HepG2 (cell line): ENCODE measurements around the gene PCNA. TPM values are rescaled to one million over a fixed set of nuclear protein-coding genes. Genes with fewer than 3 reads are reported as not detected.

Source experiments
- ARHGAP35 ChIP-seq: sonication (generic); formaldehyde crosslinking; IDR thresholded peaks from 2 replicates; pipeline ENCODE4 v1.9.0; 2022; ENCODE audit warnings: mild to moderate bottlenecking, inconsistent platforms, moderate library complexity, missing genetic modification reagents, borderline replicate concordance
- CENPX ChIP-seq: sonication (generic); formaldehyde crosslinking; IDR thresholded peaks from 2 replicates; pipeline ENCODE4 v1.9.0; 2021; ENCODE audit warnings: mild to moderate bottlenecking, missing genetic modification reagents, moderate library complexity
- ERF ChIP-seq: IDR thresholded peaks from 2 replicates; pipeline ENCODE4 v1.6.1; 2018; ENCODE audit warnings: missing biosample characterization, missing genetic modification reagents
- ETS1 ChIP-seq: sonication (generic); formaldehyde crosslinking; IDR thresholded peaks from 2 replicates; pipeline ENCODE4 v1.4.0; 2020; ENCODE audit warnings: missing genetic modification reagents
- ETV5 ChIP-seq: IDR thresholded peaks from 2 replicates; pipeline ENCODE4 v1.6.1; 2018; ENCODE audit warnings: missing biosample characterization, missing genetic modification reagents, inconsistent platforms, borderline replicate concordance
- FOSL2 ChIP-seq: sonication (generic); formaldehyde crosslinking; IDR thresholded peaks from 2 replicates; pipeline ENCODE4 v1.4.0; 2020; ENCODE audit warnings: missing genetic modification reagents
- GLI4 ChIP-seq: sonication (generic); formaldehyde crosslinking; IDR thresholded peaks from 2 replicates; pipeline ENCODE4 v1.5.1; 2020; ENCODE audit warnings: missing genetic modification reagents, mild to moderate bottlenecking, moderate library complexity, borderline replicate concordance
- GTF3A ChIP-seq: sonication (generic); formaldehyde crosslinking; conservative IDR thresholded peaks from 2 replicates; pipeline ENCODE4 v1.4.0; 2020; ENCODE audit warnings: mild to moderate bottlenecking, missing genetic modification reagents
- HOXA3 ChIP-seq: sonication (generic); formaldehyde crosslinking; IDR thresholded peaks from 2 replicates; pipeline ENCODE4 v1.5.0; 2020; ENCODE audit warnings: missing genetic modification reagents
- HOXA5 ChIP-seq: sonication (generic); formaldehyde crosslinking; IDR thresholded peaks from 2 replicates; pipeline ENCODE4 v1.4.0; 2020; ENCODE audit warnings: missing genetic modification reagents
- KDM2A ChIP-seq: sonication (generic); formaldehyde crosslinking; IDR thresholded peaks from 2 replicates; pipeline ENCODE4 v1.4.0; 2020; ENCODE audit warnings: low read depth, missing genetic modification reagents, borderline replicate concordance
- MIER2 ChIP-seq: IDR thresholded peaks from 2 replicates; pipeline ENCODE4 v1.6.1; 2016; ENCODE audit warnings: missing biosample characterization, missing genetic modification reagents
- MIXL1 ChIP-seq: IDR thresholded peaks from 2 replicates; pipeline ENCODE4 v1.6.1; 2016
- NBN ChIP-seq: fragments of 450-650 bp; conservative IDR thresholded peaks from 2 replicates; pipeline ENCODE4 v1.6.1; 2017
- NCOA1 ChIP-seq: sonication (generic); formaldehyde crosslinking; IDR thresholded peaks from 2 replicates; pipeline ENCODE4 v1.9.0; 2021; ENCODE audit warnings: missing genetic modification reagents
- SALL1 ChIP-seq: sonication (generic); formaldehyde crosslinking; IDR thresholded peaks from 2 replicates; pipeline ENCODE4 v1.8.0; 2022; ENCODE audit warnings: mild to moderate bottlenecking, missing genetic modification reagents
- SNAPC2 ChIP-seq: sonication (generic); formaldehyde crosslinking; IDR thresholded peaks from 2 replicates; pipeline ENCODE4 v1.8.1; 2022; ENCODE audit warnings: mild to moderate bottlenecking, missing genetic modification reagents
- SYNCRIP ChIP-seq: fragments of 200-400 bp; formaldehyde crosslinking; IDR thresholded peaks from 2 replicates; pipeline ENCODE4 v1.6.1; 2018; ENCODE audit warnings: mild to moderate bottlenecking, low read depth, low read length; ENCODE audit not compliant: insufficient read depth
- THAP11 ChIP-seq: IDR thresholded peaks from 2 replicates; pipeline ENCODE4 v1.6.1; 2016; ENCODE audit warnings: missing biosample characterization, missing genetic modification reagents
- ZMYM3 ChIP-seq: sonication (generic); formaldehyde crosslinking; IDR thresholded peaks from 2 replicates; pipeline ENCODE4 v1.5.1; 2020; ENCODE audit warnings: mild to moderate bottlenecking, missing genetic modification reagents
- ZNF230 ChIP-seq: sonication (generic); formaldehyde crosslinking; IDR thresholded peaks from 2 replicates; pipeline ENCODE4 v1.4.0; 2020; ENCODE audit warnings: mild to moderate bottlenecking, missing genetic modification reagents
- ZNF468 ChIP-seq: sonication (generic); formaldehyde crosslinking; IDR thresholded peaks from 2 replicates; pipeline ENCODE4 v1.8.0; 2022; ENCODE audit warnings: mild to moderate bottlenecking, moderate library complexity, missing genetic modification reagents
- ZNF749 ChIP-seq: sonication (generic); formaldehyde crosslinking; IDR thresholded peaks from 2 replicates; pipeline ENCODE4 v1.8.0; 2022; ENCODE audit warnings: mild to moderate bottlenecking, missing genetic modification reagents, moderate library complexity, borderline replicate concordance
- ZSCAN9 ChIP-seq: IDR thresholded peaks from 2 replicates; pipeline ENCODE4 v1.6.1; 2016; ENCODE audit warnings: borderline replicate concordance
- polyA plus RNA-seq, 8 experiments: library from polyadenylated mRNA; depleted of rRNA in 3 of 8; stranded (reverse) in 7 of 8; unstranded in 1 of 8; fragments of >200 nt; fragmentation: Illumina TruSeq in 4 of 8; extraction: Trizol in 4 of 8; gene quantifications; 2 replicates each; pipeline versions ENCODE4 v1.2.1 to v1.2.3, GENCODE V29; 2011 to 2016; ENCODE audit warnings: low read depth in 4 of 8, missing spikeins in 1 of 8, mixed read lengths in 1 of 8; ENCODE audit not compliant: insufficient read depth in 1 of 8
- total RNA-seq, 5 experiments: library from RNA; depleted of rRNA; stranded (reverse); fragments of >200 nt; fragmentation: Illumina TruSeq; extraction: Trizol; gene quantifications; 2 replicates each; pipeline ENCODE4 v1.2.3, GENCODE V29; 2016; ENCODE audit warnings: low read depth in 1 of 5
- TF ChIP-seq, protein P1 (sequence below), 2 experiments: sonication (generic) in 1 of 2; formaldehyde crosslinking in 1 of 2; IDR thresholded peaks; 2 replicates each; pipeline versions ENCODE4 v1.4.0 to v1.6.1; 2018 to 2020; ENCODE audit warnings: missing genetic modification reagents in 2 of 2, borderline replicate concordance in 1 of 2, low read depth in 1 of 2, mild to moderate bottlenecking in 1 of 2, missing biosample characterization in 1 of 2
- TF ChIP-seq, protein P2 (sequence below): sonication (generic); formaldehyde crosslinking; IDR thresholded peaks from 2 replicates; pipeline ENCODE4 v1.5.0; 2020; ENCODE audit warnings: mild to moderate bottlenecking, missing genetic modification reagents, moderate library complexity

Gene PCNA
- total and polyA plus RNA-seq, 2 of the 13 experiments (the other 11 are each of a cell fraction or from before 2014, with no cell fraction given) = 229 to 655 TPM

DNA sequence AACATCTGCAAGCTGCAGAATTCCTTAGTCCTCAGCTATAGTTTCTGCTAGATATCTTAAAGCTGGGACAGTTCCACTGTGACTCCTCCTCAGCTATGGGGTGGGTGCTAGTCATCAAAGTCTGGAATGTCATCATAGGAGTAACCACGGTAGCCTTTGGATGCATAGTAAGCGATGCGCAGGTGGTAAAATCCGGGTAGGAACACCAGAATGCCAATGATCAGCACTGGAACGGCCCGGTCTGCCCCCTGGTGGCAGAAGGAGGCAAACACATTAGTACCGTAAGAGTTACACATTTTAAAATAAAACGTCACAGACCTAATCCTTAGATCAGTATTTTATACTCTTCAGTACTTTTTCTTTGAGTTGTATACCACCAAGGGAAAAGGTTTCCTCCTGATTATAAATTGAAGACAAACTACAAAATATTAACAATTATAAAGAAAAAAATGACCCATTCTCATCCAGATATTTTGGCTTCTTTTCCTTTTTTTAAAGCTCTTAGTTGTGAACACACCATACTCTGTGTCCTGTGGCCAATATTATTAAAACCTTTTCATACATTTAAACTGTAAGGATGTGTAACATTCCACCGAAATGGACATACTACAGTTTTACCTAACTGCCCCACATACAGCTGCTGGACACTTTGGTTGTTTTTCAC is 18.9 kb downstream of the PCNA start (continued):
- peak; percentile 45; the same call in 1 of the 2 replicates for TF ChIP-seq THAP11 (CRISPR knock-in tag)
- TF ChIP-seq KDM2A (CRISPR knock-in tag) = 0 out of 2 replicates have a peak, but pooled peaks have one; percentile 58
- TF ChIP-seq SALL1 (CRISPR knock-in tag) = peak; percentile 56; the same call in 1 of the 2 replicates
- no peak for TF ChIP-seq ZMYM3
- no peak for TF ChIP-seq NBN
- TF ChIP-seq, protein P1, sequence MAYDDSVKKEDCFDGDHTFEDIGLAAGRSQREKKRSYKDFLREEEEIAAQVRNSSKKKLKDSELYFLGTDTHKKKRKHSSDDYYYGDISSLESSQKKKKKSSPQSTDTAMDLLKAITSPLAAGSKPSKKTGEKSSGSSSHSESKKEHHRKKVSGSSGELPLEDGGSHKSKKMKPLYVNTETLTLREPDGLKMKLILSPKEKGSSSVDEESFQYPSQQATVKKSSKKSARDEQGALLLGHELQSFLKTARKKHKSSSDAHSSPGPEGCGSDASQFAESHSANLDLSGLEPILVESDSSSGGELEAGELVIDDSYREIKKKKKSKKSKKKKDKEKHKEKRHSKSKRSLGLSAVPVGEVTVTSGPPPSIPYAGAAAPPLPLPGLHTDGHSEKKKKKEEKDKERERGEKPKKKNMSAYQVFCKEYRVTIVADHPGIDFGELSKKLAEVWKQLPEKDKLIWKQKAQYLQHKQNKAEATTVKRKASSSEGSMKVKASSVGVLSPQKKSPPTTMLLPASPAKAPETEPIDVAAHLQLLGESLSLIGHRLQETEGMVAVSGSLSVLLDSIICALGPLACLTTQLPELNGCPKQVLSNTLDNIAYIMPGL (CRISPR knock-in tag; IDR thresholded peaks at IDR 0.05; ENCODE audit: borderline replicate concordance in 1 of 2, low read depth in 1 of 2) = peak in 1 of 2 experiments; percentile 69; a peak in 1 of 4 replicates
- no peak for TF ChIP-seq GTF3A (CRISPR knock-in tag)
- peak; percentile 17; the same call in 1 of the 2 replicates for TF ChIP-seq HOXA3 (CRISPR knock-in tag)
- no peak for TF ChIP-seq ZNF468 (CRISPR knock-in tag)
- no peak for TF ChIP-seq ZNF230 (CRISPR knock-in tag)
- TF ChIP-seq, protein P2, sequence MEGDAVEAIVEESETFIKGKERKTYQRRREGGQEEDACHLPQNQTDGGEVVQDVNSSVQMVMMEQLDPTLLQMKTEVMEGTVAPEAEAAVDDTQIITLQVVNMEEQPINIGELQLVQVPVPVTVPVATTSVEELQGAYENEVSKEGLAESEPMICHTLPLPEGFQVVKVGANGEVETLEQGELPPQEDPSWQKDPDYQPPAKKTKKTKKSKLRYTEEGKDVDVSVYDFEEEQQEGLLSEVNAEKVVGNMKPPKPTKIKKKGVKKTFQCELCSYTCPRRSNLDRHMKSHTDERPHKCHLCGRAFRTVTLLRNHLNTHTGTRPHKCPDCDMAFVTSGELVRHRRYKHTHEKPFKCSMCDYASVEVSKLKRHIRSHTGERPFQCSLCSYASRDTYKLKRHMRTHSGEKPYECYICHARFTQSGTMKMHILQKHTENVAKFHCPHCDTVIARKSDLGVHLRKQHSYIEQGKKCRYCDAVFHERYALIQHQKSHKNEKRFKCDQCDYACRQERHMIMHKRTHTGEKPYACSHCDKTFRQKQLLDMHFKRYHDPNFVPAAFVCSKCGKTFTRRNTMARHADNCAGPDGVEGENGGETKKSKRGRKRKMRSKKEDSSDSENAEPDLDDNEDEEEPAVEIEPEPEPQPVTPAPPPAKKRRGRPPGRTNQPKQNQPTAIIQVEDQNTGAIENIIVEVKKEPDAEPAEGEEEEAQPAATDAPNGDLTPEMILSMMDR (CRISPR knock-in tag) = peak; percentile 95
- TF ChIP-seq ETS1 (CRISPR knock-in tag) = no peak
- TF ChIP-seq ZSCAN9 (CRISPR knock-in tag) = 0 out of 2 replicates have a peak, but pooled peaks have one; percentile 56
- TF ChIP-seq ETV5 (CRISPR knock-in tag) = peak; percentile 10; the same call in 1 of the 2 replicates
- no peak for TF ChIP-seq CENPX (CRISPR knock-in tag)
- TF ChIP-seq ZNF749 (CRISPR knock-in tag) = no peak
- peak; percentile 53 for TF ChIP-seq FOSL2 (CRISPR knock-in tag)
- no peak for TF ChIP-seq GLI4
- TF ChIP-seq SNAPC2 = no peak
- TF ChIP-seq HOXA5 (CRISPR knock-in tag) = peak; percentile 27; the same call in 1 of the 2 replicates
- TF ChIP-seq MIER2 (CRISPR knock-in tag) = 0 out of 2 replicates have a peak, but pooled peaks have one; percentile 26
- no peak for TF ChIP-seq SYNCRIP
- TF ChIP-seq MIXL1 (CRISPR knock-in tag) = 0 out of 2 replicates have a peak, but pooled peaks have one; percentile 40
- no peak for TF ChIP-seq ARHGAP35
- 0 out of 2 replicates have a peak, but pooled peaks have one; percentile 45 for TF ChIP-seq NCOA1 (CRISPR knock-in tag)
- peak; percentile 75 for TF ChIP-seq ERF (CRISPR knock-in tag)
